Heart left ventricle (tissue), 13 donors: ENCODE results near the gene ZMYM3.

Experiments used
- CTCF ChIP-seq, 12 donors: fragments of 200-600 bp; sonication (generic) in 4 of 12; IDR thresholded peaks; one replicate each; pipeline versions ENCODE4 v1.5.0 to v1.8.0; 2018 to 2022; ENCODE audit warnings: antibody characterized with exemption in 12 of 12, mild to moderate bottlenecking in 5 of 12
- POLR2A ChIP-seq, 2 donors: fragments of 450-650 bp; IDR thresholded peaks; one replicate each; pipeline ENCODE4 v1.6.1; 2017; ENCODE audit warnings: antibody characterized with exemption in 2 of 2, mild to moderate bottlenecking in 2 of 2, moderate library complexity in 2 of 2
- donor health status: ischemic (EF 13 %, LVEDD 7.1; RV severe dilation, severe dysfunction).
- donor health status: DM: no; HTN: yes; CAD: no.
- donor health status: DM: no; HTN: no; CAD: no.
- donor health status: ischemic (EF 25% LVEDD 6.9; RV normal size, moderate dysfunction).
- donor health status: ischemic (EF 25% LVEDD 5.7; RV mildly dilated, moderate dysfunction).
- donor health status: ischemic (EF 35%, LVEDD 5.7; RV mildly dilated, moderate dysfunction).
- donor health status: nonischemic (EF 11% LVEDD 7.7; RV severe dilation, severe dysfunction).
- donor health status: DM: yes; HTN: yes; CAD: no.
- donor health status: PGD.
- donor health status: ischemic (EF 29% LVEDD 5.4; RV normal size, mild dysfunction).
- donor health status: nonischemic (EF 23%, LVEDD 6.1; RV moderate dilation, normal function).

- TF ChIP-seq CTCF (IDR thresholded peaks at IDR 0.05): no peak
- TF ChIP-seq POLR2A (IDR thresholded peaks at IDR 0.05): no peak
These were observed 54.5 kb downstream of the ZMYM3 start for GRCh38 chrX:71199252-71200008.
